Stimulated activated CD4-positive, alpha-beta T cell treated with anti-CD3 and anti-CD28 coated beads, Interleukin-2, amount 100 ng/mL, for 24 hours (primary cell): ENCODE results near the gene NTN3.
"Not testable (repeated sequence)": the region's sequence is repeated elsewhere in the genome, so short reads cannot be mapped to it uniquely, and the experiment has no call there.

ENCODE experiments used
- DNase-seq, 2 donors: peaks; one replicate each; pipeline ENCODE4 v3.0.0-alpha.2; 2020

Gene NTN3

GRCh38 chr16:2466667-2467527, 4.2 kb upstream of the NTN3 start:
- DNase-seq: no peak

DNA sequence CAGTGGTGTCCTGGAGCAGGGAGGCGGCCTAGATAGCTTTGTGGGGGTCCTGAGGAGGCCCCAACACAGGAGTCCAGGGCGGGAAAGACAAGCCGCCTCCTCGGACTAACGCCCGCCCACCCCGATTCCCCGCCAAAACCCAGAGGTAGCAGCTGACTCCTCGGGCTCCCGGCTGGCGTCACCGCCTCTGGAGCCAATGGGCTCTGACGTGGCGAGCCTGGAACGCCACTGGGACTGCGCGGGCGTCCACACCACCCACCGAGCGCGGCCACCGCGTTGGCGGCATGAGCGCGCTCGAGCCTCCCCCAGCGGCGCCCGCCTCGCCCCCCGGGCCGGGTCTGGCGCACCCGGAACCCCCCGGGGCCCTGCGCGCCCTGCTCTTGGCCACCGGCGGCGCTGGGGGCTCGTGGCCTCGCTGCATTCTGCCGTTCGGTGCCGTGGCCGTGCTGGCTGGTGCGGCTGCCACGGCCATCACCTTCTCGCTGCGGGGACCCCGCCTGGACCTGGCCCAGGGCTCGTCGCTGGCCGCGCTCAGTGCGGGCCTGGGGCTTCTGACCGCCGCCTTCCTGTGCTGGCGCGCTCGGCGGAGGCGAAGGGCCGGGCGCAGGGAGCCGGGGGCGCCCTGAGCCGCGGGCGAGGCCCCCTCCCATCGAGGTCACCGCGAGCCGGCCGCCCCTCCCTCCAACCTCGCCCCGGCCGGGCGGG, 3.4 kb upstream of the NTN3 start:
- peak in 1 of 2 donors; percentile 55 for DNase-seq

DNA sequence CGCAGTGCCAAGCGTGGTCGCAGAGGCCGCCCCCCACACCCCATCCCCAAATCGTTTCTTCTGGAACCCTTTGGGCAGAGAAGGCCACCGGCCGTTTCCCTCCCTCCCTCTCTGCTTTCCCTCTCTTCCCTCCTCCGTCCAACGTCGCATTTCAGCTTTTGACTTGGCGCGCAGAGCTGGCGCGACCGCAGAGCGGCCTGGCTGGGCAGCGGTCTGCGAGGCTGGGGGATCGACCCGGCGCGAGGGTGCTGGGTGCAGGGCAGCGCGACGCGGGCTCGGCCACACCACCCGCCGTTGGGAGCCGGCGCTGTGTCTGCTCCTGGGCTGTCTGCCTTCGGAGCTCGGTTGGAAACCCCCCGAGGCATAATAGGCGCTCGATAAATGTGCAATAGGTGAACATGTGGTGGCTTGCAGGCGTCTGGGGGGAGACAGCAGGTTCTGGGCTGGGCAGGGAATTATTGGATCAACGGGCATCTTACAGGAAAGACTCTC, 2.8 kb upstream of the NTN3 start:
- peak in 1 of 2 donors; percentile 23 for DNase-seq

GRCh38 chr16:2468725-2469398, 2.2 kb upstream of the NTN3 start:
- peak in 1 of 2 donors; percentile 17 for DNase-seq

- peak in 1 of 2 donors; percentile 14 for DNase-seq
Observed at GRCh38 chr16:2469399-2470233, 1.5 kb upstream of the NTN3 start.

DNA sequence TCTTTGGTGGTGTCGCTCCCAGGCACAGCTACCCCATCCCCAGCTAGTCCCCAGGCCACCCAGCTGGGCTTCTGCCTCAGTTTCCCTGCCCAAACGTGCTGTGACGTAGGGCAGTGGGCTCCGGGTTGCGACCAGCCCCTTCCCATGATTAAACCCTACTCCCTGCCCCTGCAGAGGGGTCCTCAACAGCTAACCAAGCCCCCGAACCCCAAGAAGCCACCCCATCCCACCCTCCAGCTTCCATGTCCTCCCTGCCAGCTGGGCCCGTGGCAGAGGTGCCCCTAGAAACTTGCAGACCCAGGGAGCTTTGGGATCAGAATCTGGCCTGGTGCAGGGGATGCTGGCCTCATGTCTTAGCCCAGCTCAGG, 879 bp upstream of the NTN3 start:
- DNase-seq: no peak

DNA sequence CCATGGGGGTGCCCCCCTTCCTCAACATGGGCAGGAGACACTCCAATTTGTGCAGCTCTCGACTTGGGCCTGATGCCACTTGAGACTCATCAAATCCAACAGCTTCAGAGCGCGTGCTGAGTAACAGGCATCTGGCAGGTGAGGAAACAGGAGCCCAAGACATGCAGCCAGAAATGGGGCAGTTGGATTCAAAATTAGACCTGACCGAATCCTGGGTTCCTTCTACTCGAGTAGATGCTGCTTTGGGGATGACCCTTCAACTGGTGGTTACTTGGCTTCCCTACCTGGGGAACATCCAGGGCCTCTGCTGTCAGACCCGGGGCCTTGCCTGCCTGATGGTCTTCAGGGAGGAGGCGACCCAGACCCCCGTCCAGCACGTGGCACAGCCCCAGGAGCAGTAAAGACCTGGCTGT, 488 bp upstream of the NTN3 start:
- DNase-seq: peak in 1 of 2 donors; percentile 23

DNA sequence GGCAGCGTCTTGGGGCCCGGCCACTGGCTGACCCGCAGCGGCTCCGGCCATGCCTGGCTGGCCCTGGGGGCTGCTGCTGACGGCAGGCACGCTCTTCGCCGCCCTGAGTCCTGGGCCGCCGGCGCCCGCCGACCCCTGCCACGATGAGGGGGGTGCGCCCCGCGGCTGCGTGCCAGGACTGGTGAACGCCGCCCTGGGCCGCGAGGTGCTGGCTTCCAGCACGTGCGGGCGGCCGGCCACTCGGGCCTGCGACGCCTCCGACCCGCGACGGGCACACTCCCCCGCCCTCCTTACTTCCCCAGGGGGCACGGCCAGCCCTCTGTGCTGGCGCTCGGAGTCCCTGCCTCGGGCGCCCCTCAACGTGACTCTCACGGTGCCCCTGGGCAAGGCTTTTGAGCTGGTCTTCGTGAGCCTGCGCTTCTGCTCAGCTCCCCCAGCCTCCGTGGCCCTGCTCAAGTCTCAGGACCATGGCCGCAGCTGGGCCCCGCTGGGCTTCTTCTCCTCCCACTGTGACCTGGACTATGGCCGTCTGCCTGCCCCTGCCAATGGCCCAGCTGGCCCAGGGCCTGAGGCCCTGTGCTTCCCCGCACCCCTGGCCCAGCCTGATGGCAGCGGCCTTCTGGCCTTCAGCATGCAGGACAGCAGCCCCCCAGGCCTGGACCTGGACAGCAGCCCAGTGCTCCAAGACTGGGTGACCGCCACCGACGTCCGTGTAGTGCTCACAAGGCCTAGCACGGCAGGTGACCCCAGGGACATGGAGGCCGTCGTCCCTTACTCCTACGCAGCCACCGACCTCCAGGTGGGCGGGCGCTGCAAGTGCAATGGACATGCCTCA, 773 bp downstream of the NTN3 start:
- no peak for DNase-seq

- DNase-seq: no peak
Observed at GRCh38 chr16:2472488-2472864, 1.4 kb downstream of the NTN3 start.

DNA sequence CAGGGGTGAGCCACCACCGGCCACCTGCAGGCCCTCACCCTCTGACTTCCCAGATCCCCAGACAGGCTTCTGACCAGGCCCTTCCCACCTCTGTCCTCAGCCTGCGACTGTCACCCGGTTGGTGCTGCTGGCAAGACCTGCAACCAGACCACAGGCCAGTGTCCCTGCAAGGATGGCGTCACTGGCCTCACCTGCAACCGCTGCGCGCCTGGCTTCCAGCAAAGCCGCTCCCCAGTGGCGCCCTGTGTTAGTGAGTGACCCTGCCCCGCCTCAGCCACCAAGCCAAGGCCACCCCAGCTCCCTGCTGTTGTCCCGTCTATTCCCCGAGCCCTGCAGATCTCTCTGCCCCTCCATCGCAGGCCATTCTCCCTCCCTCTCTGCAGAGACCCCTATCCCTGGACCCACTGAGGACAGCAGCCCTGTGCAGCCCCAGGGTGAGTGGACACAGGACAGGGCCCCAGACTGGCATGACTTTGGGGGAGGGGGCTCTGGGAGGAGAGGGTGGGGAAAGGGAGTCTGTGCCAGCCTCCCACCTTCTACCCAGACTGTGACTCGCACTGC, 1.9 kb downstream of the NTN3 start:
- DNase-seq: no peak

DNA sequence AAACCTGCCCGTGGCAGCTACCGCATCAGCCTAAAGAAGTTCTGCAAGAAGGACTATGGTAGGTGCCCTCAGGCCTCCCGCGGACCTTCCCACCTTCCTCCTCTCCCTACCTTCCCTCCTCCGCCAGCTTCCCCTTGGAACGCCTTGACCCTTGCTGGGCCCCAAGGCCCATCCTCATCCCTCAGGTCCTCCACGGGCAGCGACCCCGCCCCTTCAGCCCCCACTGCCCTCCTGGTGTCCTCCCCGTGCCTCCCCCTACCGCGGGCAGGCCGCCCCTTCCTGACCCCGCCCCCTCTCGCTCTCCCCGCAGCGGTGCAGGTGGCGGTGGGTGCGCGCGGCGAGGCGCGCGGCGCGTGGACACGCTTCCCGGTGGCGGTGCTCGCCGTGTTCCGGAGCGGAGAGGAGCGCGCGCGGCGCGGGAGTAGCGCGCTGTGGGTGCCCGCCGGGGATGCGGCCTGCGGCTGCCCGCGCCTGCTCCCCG, 2.4 kb downstream of the NTN3 start:
- DNase-seq: peak in 1 of 2 donors; percentile 54

DNA sequence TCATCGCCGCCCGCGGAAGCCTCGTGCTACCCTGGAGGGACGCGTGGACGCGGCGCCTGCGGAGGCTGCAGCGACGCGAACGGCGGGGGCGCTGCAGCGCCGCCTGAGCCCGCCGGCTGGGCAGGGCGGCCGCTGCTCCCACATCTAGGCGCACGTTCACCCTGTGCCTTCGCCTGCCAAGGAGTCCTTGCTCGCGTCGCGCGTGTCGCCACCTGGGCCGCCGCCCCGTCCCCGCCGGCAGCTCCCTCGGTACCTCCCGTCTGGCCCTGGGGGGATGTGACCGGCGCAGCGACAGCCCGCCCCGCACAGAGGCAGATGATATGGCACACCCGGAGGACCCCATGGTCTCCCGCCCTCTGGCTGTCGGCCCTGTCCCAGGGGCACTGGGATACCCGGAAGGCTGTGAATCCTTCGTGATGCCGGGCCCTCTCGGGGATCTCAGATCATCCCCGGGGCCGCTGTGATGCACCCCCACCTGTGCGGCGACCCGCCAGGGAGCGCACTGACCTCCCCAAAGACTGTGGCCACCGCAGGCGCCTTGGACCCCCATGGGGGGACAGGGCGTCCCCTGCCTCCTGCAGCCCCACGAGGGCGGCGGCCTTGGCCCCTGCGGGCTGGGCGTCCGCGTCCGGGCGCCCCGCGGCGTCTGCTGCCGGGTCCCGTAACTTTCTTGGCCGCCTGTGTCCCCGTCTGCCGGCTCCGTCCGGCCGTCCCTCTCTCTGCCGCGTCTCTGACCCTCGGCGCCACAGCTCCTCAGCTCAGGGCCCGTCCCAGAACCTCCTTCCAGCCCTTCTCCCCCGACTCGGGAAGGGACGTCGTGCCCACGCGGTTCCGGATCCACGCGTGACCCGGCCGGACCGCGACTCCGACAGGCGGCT, 3.1 kb downstream of the NTN3 start:
- peak; percentile 53 to 63 for DNase-seq

- peak; percentile 84 to 88 for DNase-seq
Observed at GRCh38 chr16:2474877-2475412, 3.8 kb downstream of the NTN3 start, which contains the start of gene TBC1D24. Gene TBC1D24, plus strand, starts transcription at chr16:2475127. Its CDS starts 21,022 bp downstream, at chr16:2496149.

DNA sequence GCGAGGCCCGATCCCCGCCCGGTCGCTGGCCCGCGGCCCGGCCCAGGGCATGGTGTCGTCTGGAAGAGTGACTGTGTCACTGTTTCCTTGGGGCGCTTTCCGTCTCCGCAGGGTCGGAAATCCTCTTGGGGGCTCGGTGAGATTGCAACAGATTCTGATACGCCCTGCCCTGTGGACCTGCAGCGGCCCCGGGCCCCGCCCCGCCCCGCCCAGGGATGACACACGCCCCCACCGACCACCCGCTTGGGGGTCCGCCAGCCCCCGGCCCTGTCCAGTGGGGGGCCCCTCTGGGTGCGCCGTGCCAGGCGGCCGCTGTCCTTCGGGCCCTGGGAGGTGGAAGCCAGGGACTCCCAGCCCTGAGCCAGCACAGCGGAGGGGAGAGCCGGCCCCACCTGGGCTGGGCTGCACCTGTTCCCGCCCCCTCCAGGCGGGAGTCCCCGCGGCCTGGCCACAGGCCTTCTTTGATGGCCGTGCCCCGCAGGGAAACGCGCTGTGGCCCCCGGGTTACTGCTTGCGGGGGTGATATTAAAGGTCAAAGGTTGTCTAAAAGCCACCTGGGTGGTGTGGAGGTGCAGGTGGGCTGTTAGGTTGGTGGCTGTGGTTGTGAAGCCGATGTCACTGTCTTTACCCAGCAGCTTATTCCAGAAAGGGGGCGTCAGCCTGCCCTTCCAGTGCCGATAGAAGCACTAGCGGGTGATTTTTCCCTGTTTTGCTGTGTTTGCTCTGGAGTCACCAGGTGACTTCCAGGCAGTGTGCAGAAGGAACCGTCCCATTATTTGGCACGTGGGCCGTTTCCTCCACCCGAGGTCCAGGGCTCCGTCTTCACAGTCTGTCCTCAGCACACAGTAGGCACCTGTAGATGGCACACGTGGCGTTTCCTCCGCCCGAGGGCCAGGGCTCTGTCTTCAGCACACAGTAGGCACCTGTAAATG, 4.6 kb downstream of the NTN3 start:
- peak in 1 of 2 donors; percentile 49 for DNase-seq

DNA sequence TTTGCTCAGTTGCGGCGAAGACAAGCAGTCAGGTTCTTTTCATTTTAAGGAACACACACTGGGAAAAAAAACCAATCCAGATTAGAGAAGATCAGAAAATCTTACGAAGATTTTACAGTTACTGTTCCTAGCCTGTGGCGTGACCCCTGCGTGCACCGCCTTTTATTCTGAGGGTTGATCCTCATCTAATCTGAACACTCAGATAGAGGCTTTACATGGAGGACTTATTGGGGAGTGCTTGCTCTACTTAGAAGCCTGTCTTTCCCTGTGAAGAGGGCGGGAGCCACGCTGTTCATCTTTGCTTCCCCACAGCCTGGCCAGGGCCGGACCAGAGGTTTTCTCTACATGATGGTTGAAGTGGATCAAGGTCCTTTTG, 5.2 kb downstream of the NTN3 start:
- DNase-seq: no peak

GRCh38 chr16:2476741-2477140, 5.6 kb downstream of the NTN3 start:
- no peak for DNase-seq

DNA sequence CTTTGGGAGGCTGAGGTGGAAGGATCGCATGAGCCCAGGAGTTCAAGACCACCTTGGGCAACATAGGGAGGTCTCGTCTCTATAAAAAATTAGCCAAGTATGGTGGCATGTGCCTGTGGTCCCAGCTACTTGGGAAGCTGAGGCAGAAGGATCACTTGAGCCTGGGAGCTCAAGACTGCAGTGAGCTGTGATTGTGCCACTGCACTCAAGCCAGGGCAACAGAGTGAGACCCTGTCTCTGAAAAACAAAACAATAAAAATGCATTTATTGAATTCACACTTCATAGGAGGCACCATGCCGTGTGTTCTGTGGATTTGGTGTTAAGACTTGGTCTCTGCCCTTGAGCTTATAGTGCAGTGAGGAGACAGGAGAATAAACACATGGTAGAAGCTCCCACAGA, 6.2 kb downstream of the NTN3 start:
- no peak for DNase-seq

DNA sequence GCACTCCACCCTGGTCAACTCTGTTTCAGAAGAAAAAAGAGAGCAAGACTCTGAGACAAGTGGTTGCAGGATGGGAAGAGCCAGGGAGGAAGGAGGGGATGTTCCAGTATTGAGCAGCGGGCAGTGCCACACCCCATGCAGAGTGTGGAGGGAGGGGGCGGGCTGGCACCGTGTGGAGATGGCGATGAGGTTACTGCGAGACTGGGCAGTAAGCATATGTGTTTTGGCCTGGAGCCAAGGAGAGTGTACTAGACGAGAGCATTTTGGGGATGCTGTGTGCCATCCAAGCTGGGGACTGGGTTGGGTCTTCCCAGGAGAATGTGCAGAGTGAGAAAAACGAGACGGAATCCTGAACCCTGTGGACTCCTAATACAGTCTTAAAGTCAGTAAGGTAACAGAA, 7.2 kb downstream of the NTN3 start:
- no peak for DNase-seq

DNA sequence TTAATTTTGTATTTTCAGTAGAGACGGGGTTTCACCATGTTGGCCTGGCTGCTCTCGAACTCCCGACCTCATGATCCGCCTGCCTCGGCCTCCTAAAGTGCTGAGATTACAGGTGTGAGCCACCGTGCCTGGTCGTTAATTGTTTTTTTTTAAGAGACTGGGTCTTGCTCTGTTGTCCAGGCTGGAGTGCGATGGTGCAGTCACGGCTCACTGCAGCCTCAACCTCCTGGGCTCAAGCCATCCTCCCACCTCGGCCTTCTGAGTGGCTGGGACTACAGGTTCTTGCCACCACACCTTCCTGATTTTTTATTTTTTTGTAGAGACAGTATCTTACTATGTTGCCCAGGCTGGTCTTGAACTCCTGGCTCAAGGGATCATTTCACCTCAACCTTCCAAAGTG, 8.9 kb downstream of the NTN3 start:
- not testable (repeated sequence) for DNase-seq
